ENCODE measurements around the gene ZNF200.
"Not testable (repeated sequence)": the region's sequence is repeated elsewhere in the genome, so short reads cannot be mapped to it uniquely, and the experiment has no call there.

ZNF200 gene

GRCh38 chr16:3281222-3281820 lies 46.4 kb upstream of the ZNF200 start:
- Histone ChIP-seq H3K27ac (peak overlapping the region; percentile 96), H3K27me3 (ENCODE audit: insufficient read depth, low read depth, severe bottlenecking) (no peaks in the 10 kb centered on the region), H3K9me3 (ENCODE audit: severe bottlenecking) (no peaks in the 10 kb centered on the region), H3K36me3 (peaks cover 23% of the 10 kb centered on the region), H3K4me3 (ENCODE audit: low read depth, low read length) (peak overlapping the region; percentile 75; the same call in 1 of the 2 replicates)
- no peak for TF ChIP-seq CTCF (IDR thresholded peaks at IDR 0.05; ENCODE audit: low read depth, low read length)
- no peak for DNase-seq

DNA sequence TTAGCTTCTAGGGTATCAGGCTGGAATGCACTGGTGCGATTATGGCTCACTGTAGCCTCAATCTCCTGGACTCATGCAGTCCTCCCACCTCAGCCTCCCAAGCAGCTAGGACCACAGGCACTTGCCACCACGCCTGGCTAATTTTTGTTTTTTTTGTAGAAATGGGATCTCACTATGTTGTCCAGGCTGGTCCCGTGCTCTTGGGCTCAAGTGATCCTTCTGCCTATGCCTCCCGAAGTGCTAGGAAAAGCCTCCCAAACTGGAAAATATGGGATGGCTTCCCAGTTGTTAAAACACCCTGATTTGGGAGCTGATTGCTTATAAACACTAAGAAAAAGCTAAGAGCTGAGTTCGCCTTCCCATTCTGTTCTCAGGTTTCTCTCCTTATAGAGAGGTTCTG lies 41.7 kb upstream of the ZNF200 start:
- H3K4me3 ChIP-seq (ENCODE audit: low read depth, low read length), result no peak overlapping the region

DNA sequence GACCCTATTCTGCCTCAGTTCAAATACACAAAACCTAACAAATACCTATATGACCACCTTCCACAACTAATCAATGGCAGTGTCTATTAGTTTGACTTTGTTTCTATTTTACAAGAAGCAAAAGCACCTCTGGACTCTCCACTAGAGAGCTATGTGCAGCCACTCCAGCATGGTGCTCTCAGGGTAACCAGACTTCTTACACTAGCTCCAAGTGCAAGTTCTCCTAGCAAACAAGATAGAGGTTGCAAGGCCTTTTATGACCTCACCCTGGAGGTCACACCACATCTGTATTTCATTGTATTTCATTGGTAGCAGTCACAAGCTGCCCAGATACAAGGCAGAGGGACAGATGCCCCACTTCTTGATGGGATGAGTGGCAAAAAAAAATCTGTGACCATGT lies 40.0 kb upstream of the ZNF200 start:
- Histone ChIP-seq H3K27me3 (ENCODE audit: insufficient read depth, low read depth, severe bottlenecking) (no peaks in the 10 kb centered on the region), H3K27ac (no peak overlapping the region), H3K4me3 (ENCODE audit: low read depth, low read length) (no peak overlapping the region), H3K36me3 (no peaks in the 10 kb centered on the region), H3K9me3 (ENCODE audit: severe bottlenecking) (peaks cover 3% of the 10 kb centered on the region)
- TF ChIP-seq CTCF (IDR thresholded peaks at IDR 0.05; ENCODE audit: low read depth, low read length), result no peak
- no peak for DNase-seq

More for the DNA sequence above, 41.7 kb upstream of the ZNF200 start:
- Histone ChIP-seq H3K27me3 (ENCODE audit: insufficient read depth, low read depth, severe bottlenecking) (no peaks in the 10 kb centered on the region), H3K36me3 (no peaks in the 10 kb centered on the region), H3K27ac (peak overlapping the region; percentile 16; the same call in 1 of the 2 replicates), H3K9me3 (ENCODE audit: severe bottlenecking) (peaks cover 2% of the 10 kb centered on the region)
- no peak for TF ChIP-seq CTCF (IDR thresholded peaks at IDR 0.05; ENCODE audit: low read depth, low read length)
- no peak for DNase-seq

DNA sequence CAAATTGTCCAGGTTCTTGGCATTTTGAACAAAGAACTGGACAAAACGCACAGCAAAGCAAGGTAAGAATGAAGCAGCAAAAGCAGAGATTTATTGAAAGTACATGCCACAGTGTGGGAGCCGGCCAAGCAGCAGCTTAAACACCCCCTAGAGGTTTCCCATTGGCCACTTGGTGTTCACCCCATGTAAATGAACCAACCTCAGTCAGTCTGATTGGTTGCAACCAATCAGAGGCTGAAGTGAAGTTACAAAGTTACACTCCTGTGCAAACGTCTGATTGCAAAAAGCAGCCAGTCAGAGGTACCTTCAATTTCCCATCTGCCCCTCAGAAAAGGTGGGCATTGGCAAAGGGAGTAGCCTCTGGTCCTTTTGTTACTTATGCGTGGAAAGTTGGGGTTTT lies 39.5 kb upstream of the ZNF200 start:
- DNase-seq, result peak; percentile 38
- peaks cover 3% of the 10 kb centered on the region for H3K9me3 ChIP-seq (ENCODE audit: severe bottlenecking)

GRCh38 chr16:3271281-3271680 lies 36.3 kb upstream of the ZNF200 start:
- DNase-seq; H3K27ac ChIP-seq; H3K9me3 ChIP-seq (ENCODE audit: severe bottlenecking); H3K27me3 ChIP-seq (ENCODE audit: insufficient read depth, low read depth, severe bottlenecking); H3K4me3 ChIP-seq (ENCODE audit: low read depth, low read length); H3K36me3 ChIP-seq: not testable (repeated sequence)

More for the DNA sequence above, 39.5 kb upstream of the ZNF200 start:
- Histone ChIP-seq H3K27me3 (ENCODE audit: insufficient read depth, low read depth, severe bottlenecking) (no peaks in the 10 kb centered on the region), H3K36me3 (no peaks in the 10 kb centered on the region), H3K27ac (peak overlapping the region; percentile 6; the same call in 1 of the 2 replicates), H3K4me3 (ENCODE audit: low read depth, low read length) (no peak overlapping the region)
- no peak for TF ChIP-seq CTCF (IDR thresholded peaks at IDR 0.05; ENCODE audit: low read depth, low read length)

- DNase-seq; H3K9me3 ChIP-seq (ENCODE audit: severe bottlenecking); H3K36me3 ChIP-seq; H3K4me3 ChIP-seq (ENCODE audit: low read depth, low read length); H3K27me3 ChIP-seq (ENCODE audit: insufficient read depth, low read depth, severe bottlenecking): not testable (repeated sequence)
- H3K27ac ChIP-seq, result peak overlapping the region; percentile 66
These were observed 35.8 kb upstream of the ZNF200 start for GRCh38 chr16:3270718-3271117.

- no peak for DNase-seq
- no peak for TF ChIP-seq CTCF (IDR thresholded peaks at IDR 0.05; ENCODE audit: low read depth, low read length)
- no peaks in the 10 kb centered on the region for H3K27me3 ChIP-seq (ENCODE audit: insufficient read depth, low read depth, severe bottlenecking)
- peaks cover 3% of the 10 kb centered on the region for H3K9me3 ChIP-seq (ENCODE audit: severe bottlenecking)
- no peak overlapping the region for H3K27ac ChIP-seq
- no peak overlapping the region for H3K4me3 ChIP-seq (ENCODE audit: low read depth, low read length)
- H3K36me3 ChIP-seq, result no peaks in the 10 kb centered on the region
These were observed 33.3 kb upstream of the ZNF200 start for GRCh38 chr16:3268294-3268693.
